Thymus (tissue), 11 donors: ENCODE data around the gene TGM3. TPM values are rescaled to one million over a fixed set of nuclear protein-coding genes. Genes with fewer than 3 reads are reported as not detected.

Experiments
- DNase-seq, 9 donors: peaks; one replicate each; pipeline ENCODE4 v3.0.0-alpha.2; 2013; ENCODE audit warnings: low spot score in 9 of 9, low read depth in 6 of 9, missing footprints in 1 of 9
- H3K27ac ChIP-seq, 2 donors: one replicate each; pipeline ENCODE4 v1.5.1; 2013; ENCODE audit warnings: control low read depth in 1 of 2, low read depth in 1 of 2, low read length in 1 of 2, mild to moderate bottlenecking in 1 of 2, moderate library complexity in 1 of 2
- H3K27me3 ChIP-seq, 2 donors: one replicate each; pipeline ENCODE4 v1.5.1; 2013; ENCODE audit warnings: low read length in 1 of 2; ENCODE audit not compliant: control insufficient read depth in 2 of 2, insufficient read depth in 1 of 2
- H3K36me3 ChIP-seq, 2 donors: one replicate each; pipeline ENCODE4 v1.5.1; 2013; ENCODE audit warnings: low read length in 1 of 2, mild to moderate bottlenecking in 1 of 2, moderate library complexity in 1 of 2; ENCODE audit not compliant: control insufficient read depth in 2 of 2, insufficient read depth in 2 of 2
- H3K4me1 ChIP-seq, 2 donors: one replicate each; pipeline ENCODE4 v1.5.1; 2013; ENCODE audit warnings: low read length in 2 of 2; ENCODE audit not compliant: control insufficient read depth in 2 of 2, insufficient read depth in 2 of 2
- H3K4me3 ChIP-seq, 2 donors: one replicate each; pipeline ENCODE4 v1.5.1; 2013; ENCODE audit warnings: low read length in 2 of 2, control low read depth in 1 of 2, mild to moderate bottlenecking in 1 of 2
- H3K9me3 ChIP-seq, 2 donors: one replicate each; pipeline ENCODE4 v1.5.1; 2013; ENCODE audit warnings: low read length in 1 of 2, mild to moderate bottlenecking in 1 of 2; ENCODE audit not compliant: control insufficient read depth in 2 of 2, insufficient read depth in 1 of 2
- WGBS: extraction: QIAGEN DNeasy Blood & Tissue Kit; methylation state at CpG from one replicate; pipeline ENCODE4 v1.1.7; 2013; 5-methylcytosine and 5-hydroxymethylcytosine counted together
- polyA plus RNA-seq: library from polyadenylated mRNA; stranded (reverse); fragments of 200-250 nt; gene quantifications from one replicate; pipeline ENCODE4 v1.2.3, GENCODE V29; 2013
- total RNA-seq: library from RNA; stranded (reverse); fragments of 120-200 nt; gene quantifications from one replicate; pipeline ENCODE4 v1.2.4, GENCODE V29; 2013
- donor health status: healthy.

The TGM3 gene
- total and polyA plus RNA-seq, 2 donors, result 0.28 to 0.66 TPM

DNA sequence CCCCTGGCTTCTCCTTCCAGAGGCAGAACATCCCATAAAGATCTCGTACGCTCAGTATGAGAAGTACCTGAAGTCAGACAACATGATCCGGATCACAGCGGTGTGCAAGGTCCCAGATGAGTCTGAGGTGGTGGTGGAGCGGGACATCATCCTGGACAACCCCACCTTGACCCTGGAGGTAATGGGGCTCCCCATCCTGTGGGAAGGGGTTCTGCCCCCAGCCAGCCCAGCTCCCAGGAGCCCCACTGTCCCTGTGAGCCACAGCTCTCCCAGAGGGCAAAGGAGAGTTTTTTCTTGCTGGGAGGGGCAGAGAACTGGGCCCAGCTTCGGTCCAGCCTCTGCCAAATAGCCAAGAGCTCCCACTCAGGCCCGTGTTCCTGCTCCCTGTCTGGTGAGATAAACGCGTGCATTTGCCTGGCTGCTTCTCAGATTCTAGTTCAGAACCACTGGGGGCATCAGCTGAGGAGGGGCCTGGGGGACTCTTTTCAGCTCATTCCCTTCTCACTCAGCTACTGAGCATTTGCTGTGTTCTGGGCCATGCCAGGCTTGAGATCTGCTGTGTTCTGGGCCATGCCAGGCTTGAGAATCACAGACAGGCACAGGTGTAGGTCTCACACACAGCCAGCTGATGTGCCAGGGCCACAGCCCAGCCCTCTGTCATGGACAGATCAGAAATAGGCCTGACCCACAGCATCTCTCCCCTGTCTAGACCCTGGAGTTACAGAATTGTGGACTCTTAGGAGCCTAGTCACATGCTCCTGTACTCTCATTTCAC, 39.5 kb downstream of the TGM3 start:
- Histone ChIP-seq H3K4me3 (no peak overlapping the region), H3K4me1 (no peaks in the 10 kb centered on the region), H3K36me3 (no peaks in the 10 kb centered on the region), H3K27me3 (no peaks in the 10 kb centered on the region), H3K27ac (no peak overlapping the region), H3K9me3 (no peaks in the 10 kb centered on the region)
- 94% methylated on average over 9 of the region's 9 CpGs for WGBS
- DNase-seq, result no peak

DNA sequence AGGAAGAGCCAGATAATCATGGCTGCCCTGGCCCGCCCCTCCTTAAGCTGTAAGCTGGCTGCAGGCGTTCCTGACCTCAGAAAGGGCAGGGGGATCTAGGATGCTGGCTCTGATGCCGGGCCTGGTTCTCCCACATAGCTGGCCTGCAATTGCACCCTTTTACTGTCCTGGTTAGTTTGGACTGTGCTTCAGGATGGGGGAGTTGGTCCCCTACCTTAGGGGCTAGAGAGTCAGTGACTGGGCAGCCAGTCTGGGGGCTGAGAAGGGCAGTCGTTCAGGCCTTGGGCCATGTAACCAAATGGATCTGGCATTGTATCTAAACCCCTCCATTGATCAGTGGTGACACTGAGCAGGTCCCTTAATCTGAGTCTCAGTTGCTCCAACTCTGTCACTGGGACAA, 40.7 kb downstream of the TGM3 start:
- Histone ChIP-seq H3K27me3 (no peaks in the 10 kb centered on the region), H3K9me3 (no peaks in the 10 kb centered on the region), H3K4me1 (no peaks in the 10 kb centered on the region), H3K27ac (no peak overlapping the region), H3K36me3 (no peaks in the 10 kb centered on the region), H3K4me3 (no peak overlapping the region)
- 94% methylated on average over 4 of the region's 4 CpGs for WGBS
- no peak for DNase-seq

DNA sequence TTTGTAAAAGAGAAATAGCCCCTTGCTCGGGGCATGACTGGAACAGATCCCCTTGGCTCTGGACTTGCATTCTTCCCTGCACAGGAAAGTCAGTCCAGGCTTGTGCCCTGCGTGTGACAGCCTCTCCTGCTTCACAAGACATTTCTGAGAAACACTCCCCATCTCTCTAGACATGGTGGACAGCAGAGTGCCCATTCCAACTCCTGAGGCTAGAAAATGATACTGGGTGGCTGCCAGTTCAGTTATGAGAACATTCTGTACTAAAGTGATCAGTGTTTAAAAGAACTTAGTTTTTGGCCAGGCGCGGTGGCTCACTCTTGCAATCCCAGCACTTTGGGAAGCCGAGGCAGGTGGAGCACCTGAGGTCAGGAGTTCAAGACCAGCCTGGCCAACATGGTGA, 41.3 kb downstream of the TGM3 start:
- H3K27ac ChIP-seq, result no peak overlapping the region
- no peak for DNase-seq
- H3K4me3 ChIP-seq, result no peak overlapping the region
- no peaks in the 10 kb centered on the region for H3K36me3 ChIP-seq
- H3K9me3 ChIP-seq, result no peaks in the 10 kb centered on the region
- 94% methylated on average over 5 of the region's 5 CpGs for WGBS
- no peaks in the 10 kb centered on the region for H3K4me1 ChIP-seq
- no peaks in the 10 kb centered on the region for H3K27me3 ChIP-seq

DNA sequence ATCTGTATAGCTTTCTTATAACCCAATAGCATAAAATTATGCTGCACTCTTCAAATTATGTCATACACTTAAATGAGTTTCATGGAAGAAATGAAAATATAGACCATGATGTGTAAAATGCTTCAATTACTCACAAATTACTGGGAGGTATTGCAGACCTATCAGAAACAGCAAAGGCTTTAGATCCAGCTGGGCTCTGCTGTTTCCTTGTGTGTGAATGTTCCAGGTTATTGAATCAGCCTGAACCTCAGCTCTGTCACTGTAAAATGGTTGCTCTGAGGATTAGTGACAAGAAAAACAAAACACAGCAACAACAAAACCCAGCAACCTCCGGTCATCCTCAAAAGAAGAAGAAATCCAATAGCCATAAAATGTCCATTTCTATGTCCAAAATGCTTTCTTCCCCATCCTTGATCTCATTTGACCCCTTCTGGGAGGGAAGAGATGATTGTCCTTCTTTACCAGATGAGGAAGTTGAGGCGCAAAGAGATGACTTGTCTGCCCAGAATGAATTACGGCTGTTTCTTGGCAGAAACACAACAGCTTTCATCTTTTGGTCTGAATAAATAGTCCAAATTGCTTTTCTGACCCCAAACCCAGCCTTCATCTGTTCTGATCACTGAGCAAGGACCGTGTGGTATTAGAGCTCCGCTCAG, 42.7 kb downstream of the TGM3 start:
- Histone ChIP-seq H3K9me3 (no peaks in the 10 kb centered on the region), H3K4me3 (no peak overlapping the region)

DNA sequence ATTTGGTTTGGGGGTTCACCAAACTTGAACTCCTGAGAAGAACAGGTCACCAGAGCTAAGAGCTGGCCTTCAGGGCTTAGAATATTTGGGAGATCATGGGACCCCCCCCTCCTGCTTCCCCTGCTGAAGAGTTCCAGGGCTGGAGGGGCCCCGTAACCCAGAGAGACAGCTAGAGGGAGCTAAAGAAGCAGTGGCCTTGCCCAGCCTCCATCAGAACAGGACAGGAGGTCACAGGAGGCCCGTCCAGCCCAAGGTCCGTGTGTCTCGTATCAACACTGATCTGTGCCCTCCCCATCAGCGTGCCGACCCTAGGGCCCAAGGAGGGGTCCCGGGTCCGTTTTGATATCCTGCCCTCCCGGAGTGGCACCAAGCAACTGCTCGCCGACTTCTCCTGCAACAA, 44.3 kb downstream of the TGM3 start:
- DNase-seq, result no peak
- Histone ChIP-seq H3K27me3 (no peaks in the 10 kb centered on the region), H3K4me3 (no peak overlapping the region), H3K27ac (no peak overlapping the region), H3K9me3 (no peaks in the 10 kb centered on the region), H3K4me1 (no peaks in the 10 kb centered on the region), H3K36me3 (no peaks in the 10 kb centered on the region)
- WGBS, result 95% methylated on average over 11 of the region's 11 CpGs

More for the DNA sequence above, 42.7 kb downstream of the TGM3 start:
- no peaks in the 10 kb centered on the region for H3K36me3 ChIP-seq
- no peak overlapping the region for H3K27ac ChIP-seq
- WGBS, result 58% methylated on average over 5 of the region's 5 CpGs
- no peaks in the 10 kb centered on the region for H3K4me1 ChIP-seq
- no peak for DNase-seq
- no peaks in the 10 kb centered on the region for H3K27me3 ChIP-seq

DNA sequence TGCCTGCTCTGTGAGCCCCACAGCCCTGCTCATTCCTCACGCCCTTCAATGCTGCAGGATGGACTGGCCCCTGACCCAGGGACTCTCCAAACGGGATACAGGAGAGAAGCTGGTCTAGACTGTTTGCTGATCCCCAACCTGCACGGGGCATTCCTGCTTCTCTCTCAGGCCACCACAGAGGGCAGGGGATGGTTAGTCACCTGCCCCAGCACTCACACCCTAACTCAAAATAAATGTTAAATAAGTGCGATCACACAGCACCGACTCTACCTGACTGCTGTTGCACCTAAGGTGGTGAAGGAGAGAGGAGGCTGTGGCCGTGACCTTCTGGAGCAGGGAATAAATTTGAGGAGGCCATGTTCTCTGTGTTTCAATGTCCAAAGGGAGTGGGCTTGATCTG, 45.0 kb downstream of the TGM3 start:
- DNase-seq, result no peak
- no peak overlapping the region for H3K27ac ChIP-seq
- H3K36me3 ChIP-seq, result no peaks in the 10 kb centered on the region
- WGBS, result 92% methylated on average over 6 of the region's 6 CpGs
- H3K27me3 ChIP-seq, result no peaks in the 10 kb centered on the region
- no peaks in the 10 kb centered on the region for H3K9me3 ChIP-seq
- H3K4me3 ChIP-seq, result no peak overlapping the region
- H3K4me1 ChIP-seq, result no peaks in the 10 kb centered on the region

DNA sequence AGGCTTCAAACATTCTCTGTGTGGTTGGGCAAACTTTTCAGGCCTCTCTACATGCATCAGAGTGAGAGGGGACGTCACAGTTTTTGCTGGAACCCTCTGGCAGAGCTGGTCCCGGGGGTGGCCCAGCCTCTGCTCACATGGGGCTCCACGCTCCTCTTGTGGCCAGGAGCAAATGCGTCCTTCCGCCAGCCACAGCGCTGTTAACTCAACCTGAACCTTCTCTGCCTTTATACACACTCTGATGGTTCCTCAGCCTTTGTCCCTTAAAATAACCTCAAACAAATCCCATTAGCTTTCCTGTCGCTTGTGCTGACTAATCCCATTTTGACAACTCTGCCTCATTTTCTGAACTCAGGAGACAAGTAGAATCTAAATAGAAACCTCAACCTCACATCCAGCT, 45.5 kb downstream of the TGM3 start:
- Histone ChIP-seq H3K36me3 (no peaks in the 10 kb centered on the region), H3K4me1 (no peaks in the 10 kb centered on the region), H3K4me3 (no peak overlapping the region), H3K27me3 (no peaks in the 10 kb centered on the region), H3K27ac (no peak overlapping the region), H3K9me3 (no peaks in the 10 kb centered on the region)
- DNase-seq, result no peak
- WGBS, result 86% methylated on average over 7 of the region's 7 CpGs

DNA sequence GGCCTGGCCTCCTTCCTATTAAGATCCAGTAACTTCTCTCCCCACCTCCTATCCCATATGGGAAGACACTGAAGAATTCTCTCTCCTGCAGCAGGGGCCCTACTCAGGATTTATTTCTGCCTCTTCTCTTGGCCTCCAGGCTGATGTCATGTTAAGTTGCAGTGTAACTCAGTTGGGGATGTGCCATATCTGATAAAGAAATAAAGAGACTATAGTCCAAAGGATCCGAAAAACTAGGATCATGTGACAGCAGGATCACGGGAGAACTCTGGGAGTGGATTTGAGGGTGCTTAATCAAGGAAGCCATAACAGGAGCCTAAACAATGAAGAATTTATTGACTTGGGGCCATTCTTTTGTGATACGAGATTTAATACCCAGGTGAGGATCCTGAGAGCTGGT, 46.4 kb downstream of the TGM3 start:
- H3K36me3 ChIP-seq, result no peaks in the 10 kb centered on the region
- DNase-seq, result no peak
- 94% methylated on average over 3 of the region's 3 CpGs for WGBS
- no peak overlapping the region for H3K27ac ChIP-seq
- no peak overlapping the region for H3K4me3 ChIP-seq
- no peaks in the 10 kb centered on the region for H3K4me1 ChIP-seq
- no peaks in the 10 kb centered on the region for H3K27me3 ChIP-seq
- peaks cover 0 to 1% of the 10 kb centered on the region in 2 donors for H3K9me3 ChIP-seq

DNA sequence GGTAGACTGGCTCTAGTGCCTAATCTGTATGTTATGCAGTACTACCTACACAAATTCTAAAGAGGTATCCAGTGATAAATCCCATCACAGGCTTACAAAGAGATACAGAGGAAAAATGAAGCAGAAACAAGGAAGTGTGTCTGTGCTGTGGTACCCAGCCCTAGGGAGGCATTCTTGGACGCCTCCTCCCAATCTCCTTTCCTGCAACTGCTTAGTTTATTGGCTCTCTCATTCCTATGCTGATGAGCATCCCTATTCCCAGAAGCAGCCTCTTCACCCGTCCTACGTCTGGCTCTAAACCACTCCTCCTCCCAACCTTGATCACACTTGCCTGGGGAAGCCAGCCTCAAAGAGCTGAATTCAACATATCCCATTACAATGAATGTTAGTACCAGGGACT, 50.4 kb downstream of the TGM3 start:
- Histone ChIP-seq H3K4me3 (no peak overlapping the region), H3K9me3 (peaks cover 0 to 3% of the 10 kb centered on the region in 2 donors), H3K27me3 (no peaks in the 10 kb centered on the region), H3K27ac (no peak overlapping the region), H3K36me3 (no peaks in the 10 kb centered on the region), H3K4me1 (no peaks in the 10 kb centered on the region)
- no peak for DNase-seq
- 96% methylated on average over 3 of the region's 3 CpGs for WGBS
